ENCODE measurements around the gene UCN.
A peak's percentile ranks its signal among the peaks of the same experiment; 100 is the strongest.
"Not testable (repeated sequence)": the region's sequence is repeated elsewhere in the genome, so short reads cannot be mapped to it uniquely, and the experiment has no call there.

Gene UCN

GRCh38 chr2:27308359-27308881, at the start of gene UCN:
Gene UCN, minus strand, starts transcription at chr2:27308445. Its CDS starts 550 bp downstream, at chr2:27307895.
- no peak for DNase-seq

- DNase-seq: peak; percentile 99
Observed at GRCh38 chr2:27356382-27357181, 48.3 kb upstream of the UCN start, which contains the start of gene GTF3C2. Gene GTF3C2, minus strand, starts transcription at chr2:27356764. Its CDS starts 13,210 bp downstream, at chr2:27343554.

- DNase-seq: peak; percentile 92
Observed at GRCh38 chr2:27356056-27356381, 47.8 kb upstream of the UCN start.

- DNase-seq: no peak
Observed at GRCh38 chr2:27354597-27354927, 46.3 kb upstream of the UCN start.

GRCh38 chr2:27353762-27354596, 45.7 kb upstream of the UCN start:
- DNase-seq: peak; percentile 90

GRCh38 chr2:27353386-27353761, 45.1 kb upstream of the UCN start:
- not testable (repeated sequence) for DNase-seq

GRCh38 chr2:27351802-27352598, 43.8 kb upstream of the UCN start:
- no peak for DNase-seq

GRCh38 chr2:27350106-27350693, 42.0 kb upstream of the UCN start:
- no peak for DNase-seq

- DNase-seq: no peak
Observed at GRCh38 chr2:27347641-27348040, 39.4 kb upstream of the UCN start.

- DNase-seq: no peak
Observed at GRCh38 chr2:27336173-27336572, 27.9 kb upstream of the UCN start.

- DNase-seq: no peak
Observed at GRCh38 chr2:27335311-27335710, 27.1 kb upstream of the UCN start.

GRCh38 chr2:27324720-27325119, 16.5 kb upstream of the UCN start:
- DNase-seq: no peak

GRCh38 chr2:27323596-27324285, 15.5 kb upstream of the UCN start:
- peak; percentile 40 for DNase-seq

- peak; percentile 94 for DNase-seq
Observed at GRCh38 chr2:27322766-27323595, 14.7 kb upstream of the UCN start, which contains the start of gene MPV17. Gene MPV17, minus strand, starts transcription at chr2:27323097. Its CDS starts 580 bp downstream, at chr2:27322517.

- DNase-seq: peak; percentile 36
Observed at GRCh38 chr2:27322301-27322765, 14.1 kb upstream of the UCN start.

GRCh38 chr2:27320958-27321543, 12.8 kb upstream of the UCN start:
- peak; percentile 33 for DNase-seq

GRCh38 chr2:27319839-27320238, 11.6 kb upstream of the UCN start:
- not testable (repeated sequence) for DNase-seq

GRCh38 chr2:27316655-27317412, 8.6 kb upstream of the UCN start:
- no peak for DNase-seq

- DNase-seq: no peak
Observed at GRCh38 chr2:27315122-27315521, 6.9 kb upstream of the UCN start.

- DNase-seq: no peak
Observed at GRCh38 chr2:27314709-27315108, 6.5 kb upstream of the UCN start.

Data from OCI-M1 (cell line).